ENCODE data around the gene TEX11. TPM values are rescaled to one million over a fixed set of nuclear protein-coding genes. Genes with fewer than 3 reads are reported as not detected.

TEX11 gene
- total and polyA plus RNA-seq, 10 of the 15 experiments (the other 5 are each of a cell fraction or from before 2014, with no cell fraction given), result not detected

- FAIRE-seq (no peak), DNase-seq (ENCODE audit: low read depth, low spot score) (no peak), ATAC-seq (no peak)
- WGBS (ENCODE audit: insufficient coverage, insufficient replicate concordance, low lambda C conversion rate, missing lambda C conversion rate), result 50% methylated on average over 1 of the region's 1 CpG
- no TSS peak for BruUV-seq (replicated peaks)
- no peak overlapping the region for H3K4me3 ChIP-seq
- no peak for TF ChIP-seq NKRF (conservative IDR thresholded peaks at IDR 0.05)
- no peak for TF ChIP-seq HDGF (IDR thresholded peaks at IDR 0.05)
- no peak for TF ChIP-seq RFX5 (IDR thresholded peaks at IDR 0.05; ENCODE audit: low read depth, low read length)
- TF ChIP-seq RELA (IDR thresholded peaks at IDR 0.05; ENCODE audit: borderline replicate concordance, partially characterized antibody), result no peak
- TF ChIP-seq HDAC2 (IDR thresholded peaks at IDR 0.05), result no peak
- no peak for TF ChIP-seq SREBF2 (IDR thresholded peaks at IDR 0.05; ENCODE audit: low read length)
- no peak for TF ChIP-seq JUNB (IDR thresholded peaks at IDR 0.05)
- TF ChIP-seq ESRRA (IDR thresholded peaks at IDR 0.05; ENCODE audit: low read length), result no peak
- TF ChIP-seq GATAD2B (conservative IDR thresholded peaks at IDR 0.05; ENCODE audit: low read depth), result no peak
- no peak for TF ChIP-seq EP300 (IDR thresholded peaks at IDR 0.05; ENCODE audit: borderline replicate concordance in 1 of 2, control insufficient read depth in 1 of 2, low read depth in 2 of 2, low read length in 2 of 2)
- TF ChIP-seq SMAD1 (IDR thresholded peaks at IDR 0.05; ENCODE audit: low read depth, partially characterized antibody), result no peak
- no peak for TF ChIP-seq YY1 (IDR thresholded peaks at IDR 0.05; ENCODE audit: low read depth, low read length)
- TF ChIP-seq POLR2AphosphoS5 (IDR thresholded peaks at IDR 0.05; ENCODE audit: low read length), result no peak
- H3K36me3 ChIP-seq (ENCODE audit: control insufficient read depth in 2 of 2, insufficient read depth in 2 of 2, low read length in 1 of 2), result no peaks in the 10 kb centered on the region
- no peak overlapping the region for H3K9ac ChIP-seq (ENCODE audit: control insufficient read depth, insufficient read depth, low read length)
- H3K27me3 ChIP-seq (replicated peaks in 1 of 2; ENCODE audit: control insufficient read depth in 2 of 2, insufficient read depth in 2 of 2, low read length in 1 of 2), result no peaks in the 10 kb centered on the region
- CTCF ChIA-PET, result no interaction called here
- intact Hi-C loops (cut with micrococcal nuclease; ENCODE audit: unreplicated experiment), result no loop called here
- H3K9me3 ChIP-seq (replicated peaks; ENCODE audit: control insufficient read depth, insufficient read depth, low read length), result no peaks in the 10 kb centered on the region
- in situ Hi-C loops (cut with MboI), result no loop called here
- no peaks in the 10 kb centered on the region for H3K79me2 ChIP-seq (ENCODE audit: control insufficient read depth, insufficient read depth, low read length)
- H3K4me1 ChIP-seq (ENCODE audit: control insufficient read depth, insufficient read depth, low read length), result no peaks in the 10 kb centered on the region
- POLR2A ChIA-PET, result no interaction called here
- no peak overlapping the region for H2AFZ ChIP-seq (ENCODE audit: control insufficient read depth, low read depth, low read length)
- RAD21 ChIA-PET (ENCODE audit: unreplicated experiment), result no interaction called here
- no peak overlapping the region for H3K27ac ChIP-seq (ENCODE audit: control insufficient read depth, insufficient read depth)
- SMC1A ChIA-PET (ENCODE audit: uncharacterized antibody, unreplicated experiment), result no interaction called here
- H4K20me1 ChIP-seq (ENCODE audit: control insufficient read depth, insufficient read depth), result no peaks in the 10 kb centered on the region
- H3K4me2 ChIP-seq (ENCODE audit: control insufficient read depth, insufficient read depth), result no peak overlapping the region
Measured at GRCh38 chrX:70605352-70605751, 303.2 kb downstream of the TEX11 start.

Data from GM12878 (cell line).